IMR-90 (cell line): ENCODE data around the gene DPP10. TPM values are rescaled to one million over a fixed set of nuclear protein-coding genes. Genes with fewer than 3 reads are reported as not detected.

Experiments
- ATAC-seq: fragments of 200-7000 bp; cut with Tn5 transposase; 2 replicates; pipeline ENCODE4 v1.9.1; 2020; ENCODE audit warnings: low read depth, mild to moderate bottlenecking, moderate library complexity
- BruUV-seq: library from RNA; stranded (reverse); fragments of 400-500 nt; replicated peaks from 2 replicates; lab custom pipeline; 2021; lab: Mats Ljungman, UMichigan
- CTCF ChIA-PET: fragments of 300-600 bp; formaldehyde crosslinking; extraction: SDS; loops from one replicate; lab custom pipeline; 2021; ENCODE audit warnings: antibody characterized with exemption; lab: Yijun Ruan, JAX
- POLR2A ChIA-PET: fragments of 300-600 bp; sonication (Branson Sonifier 250); formaldehyde crosslinking; loops from one replicate; lab custom pipeline; 2022; ENCODE audit warnings: antibody characterized with exemption; ENCODE audit not compliant: unreplicated experiment; lab: Charles Lee
- DNase-seq: peaks from one replicate; pipeline ENCODE4 v3.0.0; 2013
- H2AFZ ChIP-seq: replicated peaks from 2 replicates; pipeline ENCODE3; 2013; ENCODE audit warnings: low read length, mild to moderate bottlenecking; ENCODE audit not compliant: poor library complexity
- H2AK5ac ChIP-seq: 2 replicates; pipeline ENCODE4 v1.6.1; 2013; ENCODE audit warnings: low read depth, low read length, inconsistent platforms
- H2AK9ac ChIP-seq: replicated peaks from 2 replicates; pipeline ENCODE3; 2013; ENCODE audit warnings: mild to moderate bottlenecking, low read depth, low read length, moderate library complexity; ENCODE audit not compliant: poor library complexity
- H2BK120ac ChIP-seq: 2 replicates; pipeline ENCODE4 v1.6.1; 2013; ENCODE audit warnings: low read depth, low read length, inconsistent platforms
- H2BK15ac ChIP-seq: 3 replicates; pipeline ENCODE4 v1.6.1; 2013; ENCODE audit warnings: low read depth, low read length, inconsistent platforms
- H2BK20ac ChIP-seq: 2 replicates; pipeline ENCODE4 v1.6.1; 2013; ENCODE audit warnings: low read depth, mild to moderate bottlenecking, inconsistent platforms, low read length, moderate library complexity
- H2BK5ac ChIP-seq: 2 replicates; pipeline ENCODE4 v1.6.1; 2013; ENCODE audit warnings: mild to moderate bottlenecking, low read depth, low read length, inconsistent platforms; ENCODE audit not compliant: poor library complexity, severe bottlenecking
- H3K14ac ChIP-seq: replicated peaks from 2 replicates; pipeline ENCODE4 v1.6.1; 2013; ENCODE audit warnings: low read depth, low read length, inconsistent platforms
- H3K18ac ChIP-seq: 2 replicates; pipeline ENCODE4 v1.6.1; 2013; ENCODE audit warnings: low read depth, low read length, control low read depth
- H3K23ac ChIP-seq: 2 replicates; pipeline ENCODE4 v1.6.1; 2013; ENCODE audit warnings: low read depth, low read length, inconsistent platforms
- H3K27ac ChIP-seq: 2 replicates; pipeline ENCODE4 v1.5.1; 2013; ENCODE audit warnings: mild to moderate bottlenecking, control low read depth, low read length; ENCODE audit not compliant: insufficient read depth
- H3K27me3 ChIP-seq: 2 replicates; pipeline ENCODE4 v1.6.1; 2013; ENCODE audit warnings: low read length; ENCODE audit not compliant: control insufficient read depth, insufficient read depth
- H3K36me3 ChIP-seq: 2 replicates; pipeline ENCODE4 v1.6.1; 2013; ENCODE audit warnings: low read length, mixed read lengths; ENCODE audit not compliant: control insufficient read depth, insufficient read depth
- H3K4ac ChIP-seq: 2 replicates; pipeline ENCODE4 v1.6.1; 2013; ENCODE audit warnings: low read depth, low read length, inconsistent platforms
- H3K4me1 ChIP-seq: 2 replicates; pipeline ENCODE4 v1.6.1; 2013; ENCODE audit warnings: low read length, mixed read lengths; ENCODE audit not compliant: control insufficient read depth, insufficient read depth
- H3K4me2 ChIP-seq: 2 replicates; pipeline ENCODE4 v1.6.1; 2013; ENCODE audit warnings: low read depth, mild to moderate bottlenecking, control low read depth, low read length, moderate library complexity
- H3K4me3 ChIP-seq: 2 replicates; pipeline ENCODE4 v1.5.1; 2013; ENCODE audit warnings: low read depth, mild to moderate bottlenecking, control low read depth, low read length, moderate library complexity; ENCODE audit not compliant: insufficient read depth
- H3K56ac ChIP-seq: 2 replicates; pipeline ENCODE4 v1.6.1; 2013; ENCODE audit warnings: low read length, inconsistent platforms; ENCODE audit not compliant: insufficient read depth; ENCODE audit errors: extremely low read depth
- H3K79me1 ChIP-seq, 2 experiments: 2 replicates each; pipeline ENCODE4 v1.6.1; 2013; ENCODE audit warnings: low read length in 2 of 2, inconsistent platforms in 1 of 2, low read depth in 1 of 2
- H3K9ac ChIP-seq: 2 replicates; pipeline ENCODE4 v1.6.1; 2013; ENCODE audit warnings: low read depth, low read length, control low read depth
- H3K9me1 ChIP-seq: 2 replicates; pipeline ENCODE4 v1.6.1; 2013; ENCODE audit warnings: low read length, inconsistent platforms; ENCODE audit not compliant: insufficient read depth
- H3K9me3 ChIP-seq: 2 replicates; pipeline ENCODE4 v1.6.1; 2013; ENCODE audit warnings: low read length; ENCODE audit not compliant: control insufficient read depth, insufficient read depth
- H4K20me1 ChIP-seq: 2 replicates; pipeline ENCODE4 v1.6.1; 2013; ENCODE audit warnings: low read length, inconsistent platforms; ENCODE audit not compliant: insufficient read depth
- H4K5ac ChIP-seq: 2 replicates; pipeline ENCODE4 v1.6.1; 2013; ENCODE audit warnings: mild to moderate bottlenecking, low read depth, low read length, control low read depth
- H4K8ac ChIP-seq, 2 experiments: 2 replicates each; pipeline ENCODE4 v1.6.1; 2013; ENCODE audit warnings: low read depth in 2 of 2, low read length in 2 of 2, control low read depth in 1 of 2, inconsistent platforms in 1 of 2
- H4K91ac ChIP-seq: 2 replicates; pipeline ENCODE4 v1.6.1; 2013; ENCODE audit warnings: low read depth, low read length, inconsistent platforms; ENCODE audit not compliant: insufficient read depth
- FOS ChIP-seq: fragments of 150-350 bp; IDR thresholded peaks from 2 replicates; pipeline ENCODE4 v1.6.1; 2016; ENCODE audit warnings: low read depth, low read length
- MAFK ChIP-seq: IDR thresholded peaks from 2 replicates; pipeline ENCODE4 v1.6.1; 2012; ENCODE audit warnings: low read depth, low read length, improper control_type of control experiment
- SMC3 ChIP-seq: fragments of 150-350 bp; IDR thresholded peaks from 2 replicates; pipeline ENCODE4 v1.6.1; 2016; ENCODE audit warnings: low read depth, mild to moderate bottlenecking, antibody characterized with exemption, low read length, moderate library complexity
- WGBS, 2 experiments: methylation state at CpG; one replicate each; pipeline versions ENCODE4 v1.1.5 to v1.1.7; 2013; ENCODE audit warnings: missing lambda C conversion rate in 2 of 2; ENCODE audit not compliant: insufficient read length in 1 of 2; ENCODE audit errors: extremely low coverage in 2 of 2; 5-methylcytosine and 5-hydroxymethylcytosine counted together
- dilution Hi-C: fragments of 300-500 bp; cut with HindIII; formaldehyde crosslinking; loops from one replicate; pipeline ENCODE4 v1.14.3; 2018; ENCODE audit warnings: low sequenced_read_pairs; ENCODE audit not compliant: unreplicated experiment
- in situ Hi-C: fragments of 300-500 bp; cut with MboI; formaldehyde crosslinking; loops from 3 replicates; pipeline ENCODE4 v1.14.3; 2019; ENCODE audit warnings: low sequenced_read_pairs, inconsistent platforms, mixed read lengths
- intact Hi-C: fragments of 100-400 bp; cut with micrococcal nuclease; formaldehyde crosslinking; loops from 2 replicates; pipeline ENCODE4 v1.10.0; 2022
- polyA plus RNA-seq, 3 experiments: library from polyadenylated mRNA; depleted of rRNA; stranded (reverse); fragments of >200 nt; gene quantifications; 2 replicates each; pipeline ENCODE4 v1.2.3, GENCODE V29; 2012; ENCODE audit warnings: low replicate concordance in 1 of 3
- total RNA-seq: library from RNA; depleted of rRNA; stranded (reverse); fragments of >200 nt; gene quantifications from 2 replicates; pipeline ENCODE4 v1.2.3, GENCODE V29; 2012

Gene DPP10
- total and polyA plus RNA-seq, 2 of the 4 experiments (the other 2 are of a cell fraction) = not detected

- Histone ChIP-seq H2AK9ac (no peak overlapping the region), H2AK5ac (no peak overlapping the region), H3K27ac (no peak overlapping the region), H3K36me3 (no peaks in the 10 kb centered on the region), H4K5ac (no peak overlapping the region), H3K27me3 (no peaks in the 10 kb centered on the region), H2BK120ac (no peak overlapping the region), H3K9me3 (no peaks in the 10 kb centered on the region; the same call in 1 of the 2 replicates), H3K79me1 (no peaks in the 10 kb centered on the region), H2BK15ac (no peak overlapping the region), H3K56ac (no peak overlapping the region), H2AFZ (no peak overlapping the region), H3K4me3 (no peak overlapping the region), H3K18ac (no peak overlapping the region), H3K4ac (no peak overlapping the region), H3K14ac (no peak overlapping the region), H2BK20ac (no peak overlapping the region), H3K4me1 (no peaks in the 10 kb centered on the region), H2BK5ac (no peak overlapping the region), H4K8ac (no peak overlapping the region), H3K9me1 (no peaks in the 10 kb centered on the region), H3K23ac (no peak overlapping the region), H3K9ac (no peak overlapping the region), H4K91ac (no peak overlapping the region), H3K4me2 (no peak overlapping the region), H4K20me1 (no peaks in the 10 kb centered on the region)
- CTCF ChIA-PET = no interaction called here
- no TSS peak for BruUV-seq
- TF ChIP-seq MAFK (no peak), FOS (no peak), SMC3 (no peak)
- POLR2A ChIA-PET = no interaction called here
- no peak for ATAC-seq
- WGBS, 2 experiments = no CpG with 5 or more reads among the region's 3 CpGs
- dilution Hi-C loops = no loop called here
- no peak for DNase-seq
- intact Hi-C loops = no loop called here
- in situ Hi-C loops = no loop called here
These were observed 843.0 kb downstream of the DPP10 start for GRCh38 chr2:115285416-115285815.
